ENCODE measurements around the gene FAM241B. TPM values are rescaled to one million over a fixed set of nuclear protein-coding genes. Genes with fewer than 3 reads are reported as not detected.

FAM241B gene
- total RNA-seq, 1 donor from 2014 or later, result 5.0 TPM

DNA sequence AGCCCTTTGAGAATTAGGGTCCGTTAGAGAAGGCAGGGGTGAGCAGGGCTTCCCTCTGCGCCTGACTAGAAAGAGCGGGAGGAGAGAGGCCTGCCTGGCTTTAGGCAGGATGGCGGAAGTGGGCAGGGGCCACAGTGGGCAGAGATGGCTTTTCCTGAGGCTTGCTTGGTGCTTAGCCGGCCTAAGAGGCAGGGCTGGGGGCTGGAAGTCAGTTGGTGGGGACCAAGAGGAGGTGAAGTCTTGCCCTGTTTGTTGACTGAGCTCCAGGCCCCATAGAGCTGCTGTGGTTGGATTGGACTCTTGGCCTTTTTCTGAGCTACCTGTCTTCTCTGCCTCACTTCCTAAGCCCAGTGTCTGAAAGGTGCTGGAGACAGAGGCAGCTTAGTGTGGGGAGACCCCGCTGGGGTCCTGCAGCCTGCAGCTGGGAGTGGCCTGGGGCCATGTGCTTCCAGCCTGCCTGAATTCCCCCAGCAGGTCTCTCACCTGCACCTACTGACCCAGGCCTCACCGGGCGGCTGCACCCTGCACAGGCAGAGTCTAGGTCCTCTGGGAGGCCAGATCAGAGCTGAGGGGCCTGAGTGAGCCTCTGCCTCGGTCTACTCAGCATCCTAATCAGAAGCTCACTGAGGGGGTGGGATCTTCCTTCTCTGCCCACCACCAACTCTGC is 4.8 kb downstream of the FAM241B start:
- Histone ChIP-seq H3K27ac (no peak overlapping the region), H3K4me3 (no peak overlapping the region), H3K9me3 (no peaks in the 10 kb centered on the region), H3K27me3 (ENCODE audit: low read depth) (no peaks in the 10 kb centered on the region), H3K4me1 (peaks cover 11% of the 10 kb centered on the region), H3K36me3 (no peaks in the 10 kb centered on the region)
- TF ChIP-seq, protein P1, sequence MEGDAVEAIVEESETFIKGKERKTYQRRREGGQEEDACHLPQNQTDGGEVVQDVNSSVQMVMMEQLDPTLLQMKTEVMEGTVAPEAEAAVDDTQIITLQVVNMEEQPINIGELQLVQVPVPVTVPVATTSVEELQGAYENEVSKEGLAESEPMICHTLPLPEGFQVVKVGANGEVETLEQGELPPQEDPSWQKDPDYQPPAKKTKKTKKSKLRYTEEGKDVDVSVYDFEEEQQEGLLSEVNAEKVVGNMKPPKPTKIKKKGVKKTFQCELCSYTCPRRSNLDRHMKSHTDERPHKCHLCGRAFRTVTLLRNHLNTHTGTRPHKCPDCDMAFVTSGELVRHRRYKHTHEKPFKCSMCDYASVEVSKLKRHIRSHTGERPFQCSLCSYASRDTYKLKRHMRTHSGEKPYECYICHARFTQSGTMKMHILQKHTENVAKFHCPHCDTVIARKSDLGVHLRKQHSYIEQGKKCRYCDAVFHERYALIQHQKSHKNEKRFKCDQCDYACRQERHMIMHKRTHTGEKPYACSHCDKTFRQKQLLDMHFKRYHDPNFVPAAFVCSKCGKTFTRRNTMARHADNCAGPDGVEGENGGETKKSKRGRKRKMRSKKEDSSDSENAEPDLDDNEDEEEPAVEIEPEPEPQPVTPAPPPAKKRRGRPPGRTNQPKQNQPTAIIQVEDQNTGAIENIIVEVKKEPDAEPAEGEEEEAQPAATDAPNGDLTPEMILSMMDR (IDR thresholded peaks at IDR 0.05), result no peak
- no peak for DNase-seq
- intact Hi-C loops (cut with DNase I), result no loop called here
- no peak for ATAC-seq

DNA sequence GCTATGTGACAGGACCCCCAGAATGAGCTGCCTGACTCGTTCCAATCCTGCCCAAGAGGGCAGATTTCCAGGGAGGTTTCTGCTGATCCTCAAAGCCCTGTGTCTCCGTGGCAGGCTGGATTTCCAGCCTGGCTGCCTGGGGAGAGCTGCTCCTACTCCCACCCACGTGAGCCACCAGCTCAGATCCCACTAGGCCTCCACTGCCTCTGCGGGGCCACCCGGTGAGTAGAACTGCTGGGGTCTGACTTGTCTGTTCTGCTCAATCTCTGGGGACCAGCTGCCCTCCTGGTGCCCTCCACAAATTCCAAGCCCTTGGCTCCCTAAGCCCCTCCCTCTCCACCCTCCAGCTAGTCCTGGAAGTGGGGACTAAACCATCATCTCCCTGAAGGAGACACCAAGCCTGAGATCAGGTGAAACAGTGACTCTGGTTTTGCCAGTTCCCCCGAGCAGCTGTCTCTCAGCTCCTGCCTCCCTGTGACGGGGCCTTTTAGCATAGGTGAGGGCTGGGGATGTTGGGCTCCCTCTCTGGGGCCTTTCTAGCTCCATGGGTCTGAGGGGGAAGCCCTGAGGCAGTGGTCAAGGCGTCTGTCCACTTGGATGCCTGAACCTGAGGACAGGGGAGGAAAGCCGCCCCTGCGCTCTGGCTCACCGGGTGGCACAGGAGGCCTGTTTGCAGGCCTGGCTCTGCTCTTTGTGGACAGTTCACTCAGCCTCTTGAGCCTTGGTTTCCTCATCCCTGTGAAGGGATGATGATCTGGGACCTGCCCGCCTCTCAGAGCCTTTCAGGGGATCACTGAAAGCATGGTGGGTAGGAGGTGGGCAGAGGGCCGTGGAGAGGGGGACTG is 5.6 kb downstream of the FAM241B start:
- Histone ChIP-seq H3K27me3 (ENCODE audit: low read depth) (no peaks in the 10 kb centered on the region), H3K27ac (no peak overlapping the region), H3K36me3 (no peaks in the 10 kb centered on the region), H3K4me3 (no peak overlapping the region), H3K9me3 (no peaks in the 10 kb centered on the region), H3K4me1 (peaks cover 5% of the 10 kb centered on the region)
- intact Hi-C loops (cut with DNase I), result no loop called here
- ATAC-seq (no peak), DNase-seq (no peak)
- TF ChIP-seq, protein P1 (IDR thresholded peaks at IDR 0.05), result no peak

DNA sequence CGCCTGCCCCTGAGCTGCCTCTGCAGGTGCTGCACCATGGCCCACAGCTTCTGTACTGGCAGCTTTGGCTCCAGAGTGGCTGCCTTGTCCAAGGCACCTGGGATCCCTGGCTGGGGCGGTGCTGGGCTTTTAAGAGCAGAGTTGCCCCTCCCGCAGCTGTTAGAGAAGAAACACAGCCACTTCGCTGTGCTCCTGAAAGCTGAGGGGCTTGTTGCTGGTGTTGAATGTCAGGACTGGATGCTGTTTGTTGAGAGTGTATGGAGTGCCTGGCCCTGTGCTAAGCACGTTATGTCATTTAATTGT is 6.2 kb downstream of the FAM241B start:
- intact Hi-C loops (cut with DNase I), result no loop called here
- Histone ChIP-seq H3K4me1 (no peaks in the 10 kb centered on the region), H3K36me3 (no peaks in the 10 kb centered on the region), H3K27me3 (ENCODE audit: low read depth) (peaks cover 1% of the 10 kb centered on the region), H3K4me3 (no peak overlapping the region), H3K9me3 (no peaks in the 10 kb centered on the region), H3K27ac (no peak overlapping the region)
- DNase-seq (no peak), ATAC-seq (no peak)
- TF ChIP-seq, protein P1 (IDR thresholded peaks at IDR 0.05), result no peak

- H3K36me3 ChIP-seq, result no peaks in the 10 kb centered on the region
- no peak overlapping the region for H3K27ac ChIP-seq
- H3K4me1 ChIP-seq, result no peaks in the 10 kb centered on the region
- H3K9me3 ChIP-seq, result no peaks in the 10 kb centered on the region
- ATAC-seq (no peak), DNase-seq (no peak)
- H3K4me3 ChIP-seq, result no peak overlapping the region
- peaks cover 7% of the 10 kb centered on the region for H3K27me3 ChIP-seq (ENCODE audit: low read depth)
- intact Hi-C loops (cut with DNase I), result no loop called here
- TF ChIP-seq, protein P1 (IDR thresholded peaks at IDR 0.05), result peak; percentile 14
Observed at GRCh38 chr10:69636626-69637605, 6.9 kb downstream of the FAM241B start.

- intact Hi-C loops (cut with DNase I), result no loop called here
- Histone ChIP-seq H3K36me3 (no peaks in the 10 kb centered on the region), H3K4me3 (no peak overlapping the region), H3K9me3 (no peaks in the 10 kb centered on the region), H3K27me3 (ENCODE audit: low read depth) (peaks cover 7% of the 10 kb centered on the region), H3K4me1 (no peaks in the 10 kb centered on the region), H3K27ac (no peak overlapping the region)
- ATAC-seq, result no peak
- TF ChIP-seq, protein P1 (IDR thresholded peaks at IDR 0.05), result no peak
- no peak for DNase-seq
Observed at GRCh38 chr10:69638642-69639041, 8.6 kb downstream of the FAM241B start.

Measured in lower lobe of right lung (tissue), 2 donors.